T-helper 9 cell (primary cell): ENCODE results near the gene CCM2.
"Not testable (repeated sequence)": the region's sequence is repeated elsewhere in the genome, so short reads cannot be mapped to it uniquely, and the experiment has no call there.

ENCODE experiments used
- DNase-seq: peaks from one replicate; pipeline ENCODE4 v3.0.0-alpha.2; 2020

CCM2 gene

DNA sequence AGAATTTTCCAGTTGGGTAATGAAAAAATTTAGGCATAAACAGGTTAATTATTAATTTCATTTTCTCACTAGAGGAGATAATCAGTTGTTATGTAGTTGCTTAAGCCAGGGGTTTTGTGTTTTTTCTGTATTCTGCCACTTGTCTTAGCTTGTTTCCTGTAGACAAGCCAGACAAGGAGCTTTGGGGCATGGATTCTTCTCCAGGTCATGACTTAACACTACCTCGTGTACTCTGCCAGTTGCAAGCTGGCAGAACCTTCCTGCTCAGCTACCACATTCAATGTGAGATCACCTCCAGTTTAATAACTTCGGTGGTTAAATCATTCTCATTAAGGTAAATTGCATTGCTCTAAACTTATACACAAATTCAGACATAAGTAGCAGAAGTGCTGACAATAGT, 1.8 kb downstream of the CCM2 start:
- DNase-seq, result no peak

DNA sequence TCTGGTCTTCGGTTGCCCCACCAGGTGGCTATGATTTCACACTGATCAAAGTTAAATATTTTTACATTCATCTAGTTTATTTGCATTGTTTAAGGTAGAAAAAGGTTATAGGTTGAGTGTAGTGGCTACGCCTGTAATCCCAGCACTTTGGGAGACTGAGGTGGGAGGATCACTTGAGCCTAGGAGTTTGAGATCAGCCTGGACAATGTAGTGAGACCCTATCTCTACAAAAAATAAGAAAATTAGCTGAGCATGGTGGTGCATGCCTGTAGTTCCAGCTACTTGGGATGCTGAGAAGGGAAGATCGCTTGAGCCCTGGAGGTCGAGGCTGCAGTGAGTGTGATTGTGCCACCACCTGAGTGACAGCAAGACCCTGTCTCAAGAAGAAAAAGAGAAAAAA, 3.8 kb downstream of the CCM2 start:
- DNase-seq, result no peak

DNA sequence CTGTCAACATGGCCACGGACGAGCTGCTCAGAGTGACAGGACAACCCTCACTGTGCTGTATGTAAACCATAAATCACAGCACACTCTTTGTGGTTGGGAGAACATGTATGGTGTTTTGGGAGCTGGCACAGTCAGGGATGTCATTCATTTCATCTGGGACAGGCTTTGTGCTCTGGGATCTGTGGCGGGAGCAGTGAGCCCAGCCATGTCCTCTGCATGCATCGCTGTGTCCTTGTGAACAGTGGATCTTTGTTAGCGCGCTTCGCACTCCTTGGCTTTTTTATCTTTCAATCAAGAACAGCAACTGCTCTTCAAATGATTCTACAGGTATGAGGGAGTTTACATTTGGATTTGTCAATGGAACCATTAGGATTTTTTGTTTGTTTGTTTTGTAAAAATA, 7.1 kb downstream of the CCM2 start:
- DNase-seq, result no peak

GRCh38 chr7:45007571-45008328, 7.7 kb downstream of the CCM2 start:
- DNase-seq, result no peak

DNA sequence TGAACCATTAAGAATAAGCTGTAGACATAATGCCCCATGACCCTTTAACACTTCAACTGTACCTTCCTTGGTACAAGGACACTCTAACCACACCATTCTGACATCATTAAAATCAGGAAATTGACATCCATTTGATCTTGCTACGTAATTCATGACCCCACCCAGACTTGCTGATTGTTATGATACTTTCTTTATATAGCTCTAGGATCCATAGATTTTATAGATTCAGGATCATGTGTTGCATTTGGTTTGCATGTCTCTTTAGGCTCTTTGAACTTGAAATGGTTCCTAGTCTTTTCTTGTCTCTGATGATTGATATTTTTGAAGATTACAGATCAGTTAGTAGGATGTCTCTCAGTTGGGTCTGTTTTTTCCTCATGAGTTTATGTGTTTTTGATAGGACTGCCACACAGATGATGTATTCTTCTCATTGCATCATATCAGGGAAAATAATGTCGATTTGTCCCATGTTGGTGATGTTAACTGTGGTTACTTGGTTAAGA, 13.5 kb downstream of the CCM2 start:
- no peak for DNase-seq

GRCh38 chr7:45015313-45015712, 15.3 kb downstream of the CCM2 start:
- no peak for DNase-seq

DNA sequence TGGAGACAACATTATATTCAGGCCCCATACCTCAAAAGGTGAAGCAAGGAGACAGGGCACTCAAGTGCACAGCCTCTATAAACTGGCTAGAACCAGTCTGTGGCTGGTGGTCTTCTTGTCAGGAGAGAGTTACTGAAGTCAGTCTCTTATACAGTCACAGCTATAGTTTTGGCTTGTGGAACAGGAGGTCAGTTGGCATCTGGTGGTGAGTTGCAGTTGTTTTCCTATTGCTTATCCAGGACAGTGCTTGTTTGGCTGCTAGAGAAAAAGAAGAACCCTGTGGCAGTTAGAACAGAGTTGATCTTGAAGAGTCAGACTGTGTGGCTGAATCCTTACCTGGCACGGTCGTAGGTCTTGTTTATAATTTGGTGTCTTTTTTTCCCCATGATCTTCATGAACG, 17.3 kb downstream of the CCM2 start:
- no peak for DNase-seq

DNA sequence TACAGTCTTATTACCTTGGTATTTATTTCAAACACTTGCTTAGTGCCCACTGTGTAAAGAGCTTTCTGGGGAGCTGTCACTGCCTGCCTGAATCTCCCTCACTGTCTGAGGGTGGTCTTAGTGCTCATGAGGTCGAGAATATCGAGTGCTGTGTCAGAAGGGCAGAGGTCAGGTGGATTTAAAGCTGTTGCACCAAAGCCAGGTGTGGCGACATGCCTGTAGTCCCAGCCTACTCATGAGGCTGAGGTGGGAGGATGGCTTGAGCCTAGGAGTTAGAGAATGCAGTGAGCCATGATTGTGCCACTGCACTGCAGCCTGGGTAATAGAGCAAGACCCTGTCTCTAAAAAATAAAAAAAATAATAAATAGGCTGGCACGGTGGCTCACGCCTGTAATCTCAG, 20.9 kb downstream of the CCM2 start:
- no peak for DNase-seq

DNA sequence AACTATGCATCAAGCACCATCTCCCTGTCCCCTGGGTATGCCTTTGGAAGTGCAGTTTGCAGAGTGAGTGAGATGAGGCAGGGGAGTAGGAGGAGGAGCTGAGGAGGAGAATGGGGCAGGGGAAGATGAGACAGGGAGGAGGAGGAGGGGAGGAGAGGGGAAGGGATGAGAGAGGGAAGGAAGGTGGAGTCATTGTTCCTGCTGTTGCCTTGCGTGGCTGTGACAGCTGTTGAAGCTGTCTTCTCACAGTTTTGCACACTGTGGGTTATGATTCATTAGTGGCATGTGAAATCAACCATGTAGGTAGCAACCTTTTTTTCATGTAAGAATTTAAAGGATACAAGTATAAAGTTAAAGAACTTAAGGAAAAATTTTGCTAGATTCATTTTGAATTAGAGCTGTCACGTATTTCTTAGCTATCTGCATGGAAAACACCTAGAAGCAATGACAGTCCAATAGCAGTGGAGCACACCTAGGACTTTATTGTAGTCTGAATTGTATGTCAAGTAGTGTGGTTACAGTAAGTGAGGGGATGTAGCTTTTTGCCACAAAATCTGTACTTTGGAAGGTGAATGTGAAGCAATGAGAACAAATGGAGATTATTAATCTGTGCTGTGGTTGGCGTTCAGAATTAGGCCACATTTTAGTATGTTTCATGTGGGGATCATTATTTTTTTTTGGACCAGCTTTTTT, 21.7 kb downstream of the CCM2 start:
- no peak for DNase-seq

GRCh38 chr7:45024126-45024744, 24.2 kb downstream of the CCM2 start:
- DNase-seq, result no peak

- DNase-seq, result not testable (repeated sequence)
These were observed 25.5 kb downstream of the CCM2 start for GRCh38 chr7:45025473-45025872.

DNA sequence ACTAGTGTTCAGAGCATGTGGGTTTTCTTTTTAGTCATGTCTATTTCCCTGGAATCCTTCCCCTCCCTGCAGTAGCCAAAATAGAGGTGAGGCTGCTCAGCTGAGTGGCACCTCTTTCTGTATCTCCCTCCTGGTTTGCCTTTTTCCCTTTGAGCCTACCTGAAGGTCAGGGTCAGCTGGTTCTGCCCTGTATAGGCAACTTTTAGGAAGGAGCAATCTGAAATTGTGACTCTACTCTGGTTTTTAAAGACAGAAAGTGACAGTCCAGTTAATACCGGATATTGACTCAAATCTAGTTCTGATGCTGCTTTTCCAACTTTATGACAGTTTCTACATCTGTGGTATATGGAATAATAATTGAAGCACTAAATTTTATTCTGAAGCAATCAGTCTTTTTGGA, 26.0 kb downstream of the CCM2 start:
- no peak for DNase-seq

DNA sequence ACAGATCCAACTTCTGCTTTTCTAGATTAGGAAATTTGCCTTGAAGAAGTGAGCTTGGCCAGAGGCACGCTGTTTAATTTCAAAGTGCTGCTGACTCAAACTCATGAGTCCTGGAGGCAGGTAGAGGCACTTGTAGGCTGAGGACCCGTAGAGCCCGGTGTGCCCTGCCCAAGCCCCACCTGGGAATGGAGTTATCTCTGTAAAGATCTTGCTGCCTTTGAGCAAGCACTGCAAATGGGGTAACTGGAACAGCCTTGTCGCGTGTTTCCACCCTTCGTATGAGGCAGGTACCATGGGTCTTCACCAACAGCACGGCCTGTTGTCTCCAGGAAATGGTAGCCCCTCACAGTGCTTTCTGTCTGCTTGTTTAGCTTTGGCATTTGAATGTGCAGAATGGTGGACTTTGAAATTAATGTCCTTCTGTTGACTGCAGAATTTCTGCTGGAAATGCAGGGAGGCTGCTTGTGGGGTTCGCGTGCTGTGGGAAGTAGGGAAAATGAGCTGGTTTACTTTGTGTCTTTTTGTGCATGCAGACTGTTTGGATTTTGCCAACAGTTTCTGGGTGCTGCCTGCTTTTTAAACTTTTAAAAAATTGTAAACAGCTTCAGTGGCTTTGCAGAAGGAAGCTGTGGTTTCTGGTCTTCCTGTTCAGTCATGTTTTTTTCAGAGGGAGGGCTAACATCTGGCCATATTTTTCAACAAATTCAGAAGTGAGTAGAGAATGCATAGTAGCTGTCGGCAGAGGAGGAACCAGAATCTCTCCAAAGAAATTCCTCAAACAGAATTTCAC, 27.2 kb downstream of the CCM2 start:
- DNase-seq, result peak; percentile 16

DNA sequence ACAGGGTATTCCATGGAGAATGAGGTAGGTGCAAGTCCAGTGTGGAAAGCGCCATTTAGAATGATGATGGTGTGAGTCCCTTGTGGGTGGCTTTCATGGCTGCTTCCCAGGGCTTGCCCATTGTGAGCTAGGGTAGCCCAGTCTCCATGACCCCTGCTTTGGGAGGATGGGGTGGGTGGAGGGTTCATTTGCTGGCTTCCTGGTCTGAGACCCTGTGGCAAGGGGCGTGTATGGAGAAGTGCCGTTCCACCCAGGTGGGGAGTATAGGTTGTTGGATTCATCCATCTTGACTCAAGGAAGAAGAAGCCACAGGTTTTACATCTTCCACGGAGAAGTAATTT, 27.7 kb downstream of the CCM2 start:
- no peak for DNase-seq

GRCh38 chr7:45028138-45028919, 28.3 kb downstream of the CCM2 start:
- DNase-seq, result no peak

GRCh38 chr7:45028920-45029344, 28.9 kb downstream of the CCM2 start:
- DNase-seq, result no peak

- DNase-seq, result no peak
These were observed 31.8 kb downstream of the CCM2 start for GRCh38 chr7:45031829-45032228.

DNA sequence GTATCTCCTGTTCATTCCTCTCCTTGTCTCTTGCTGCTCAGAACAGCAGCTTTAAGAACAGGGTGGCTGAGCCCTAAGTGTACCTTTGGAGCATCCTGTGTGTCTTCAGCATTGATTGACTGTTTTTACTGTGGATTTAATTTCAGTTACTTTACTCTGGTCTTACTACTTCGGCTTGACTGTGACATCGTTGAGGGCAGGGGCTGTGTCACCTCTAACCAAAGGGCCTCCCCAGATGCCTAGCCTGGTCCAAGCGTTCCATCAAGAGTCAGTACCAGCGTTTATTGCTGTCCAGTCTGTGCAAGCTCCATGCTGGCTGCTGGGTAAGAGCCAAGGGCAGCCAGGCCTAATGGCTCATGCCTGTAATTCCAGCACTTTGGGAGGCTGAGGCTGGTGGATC, 32.4 kb downstream of the CCM2 start:
- no peak for DNase-seq

DNA sequence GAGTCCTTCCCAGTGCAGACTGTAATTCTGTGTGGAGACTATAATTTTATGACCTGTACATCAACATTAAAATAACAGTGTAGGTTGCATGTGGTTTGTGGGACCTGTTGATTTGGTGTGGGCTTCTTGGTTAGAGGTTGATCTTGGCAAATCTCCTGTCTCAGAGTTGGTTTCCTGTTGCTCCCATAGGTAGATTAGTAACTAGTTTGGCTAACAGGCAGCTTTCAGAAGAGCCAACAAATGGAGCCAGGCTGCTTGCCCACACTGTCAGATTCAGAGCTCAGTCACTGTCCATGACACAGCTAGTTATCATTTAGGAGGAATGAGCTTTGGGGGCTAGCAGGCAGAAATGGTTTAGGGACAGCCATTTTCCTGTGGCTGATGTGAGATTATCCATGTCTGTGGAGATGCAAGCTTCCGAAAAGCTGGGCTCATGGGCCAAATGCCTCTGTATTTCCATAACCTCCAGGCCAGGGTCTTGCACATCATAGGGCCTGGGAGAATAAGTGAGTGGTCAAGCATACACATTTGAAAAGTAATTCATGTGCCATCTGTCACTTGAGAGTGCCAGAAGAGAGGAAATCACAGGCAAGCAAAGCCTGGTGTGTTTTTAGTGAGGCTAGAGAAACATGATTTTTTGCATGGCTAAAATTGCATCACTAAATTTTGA, 33.4 kb downstream of the CCM2 start:
- DNase-seq, result no peak

DNA sequence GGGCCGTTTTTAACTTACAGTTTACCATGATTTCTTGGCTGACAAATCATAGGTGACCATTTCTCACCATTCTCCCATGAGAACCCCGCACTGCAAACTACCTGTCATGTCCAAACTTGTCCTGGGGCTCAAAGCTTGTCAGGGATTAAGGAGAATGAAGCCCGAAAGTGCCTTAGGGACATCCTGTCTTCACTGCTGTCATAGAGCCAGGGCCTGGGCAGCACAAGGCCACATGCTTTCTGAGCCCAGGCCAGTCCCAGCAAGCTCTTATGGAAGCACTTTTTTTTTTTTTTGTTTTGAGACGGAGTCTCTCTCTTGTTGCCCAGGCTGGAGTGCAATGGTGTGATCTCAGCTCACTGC, 33.9 kb downstream of the CCM2 start:
- no peak for DNase-seq

GRCh38 chr7:45034710-45035109, 34.7 kb downstream of the CCM2 start:
- DNase-seq, result not testable (repeated sequence)

GRCh38 chr7:45035371-45035770, 35.4 kb downstream of the CCM2 start:
- DNase-seq, result no peak
